HG03442 (cell line): ENCODE measurements around the gene GMCL1.
"Not testable (repeated sequence)": the region's sequence is repeated elsewhere in the genome, so short reads cannot be mapped to it uniquely, and the experiment has no call there.

ENCODE experiments used
- ATAC-seq: cut with Tn5 transposase; IDR thresholded peaks from one replicate; pipeline ENCODE4 v1.9.1; 2021; ENCODE audit warnings: mild to moderate bottlenecking, moderate library complexity; ENCODE audit not compliant: unreplicated experiment

Gene GMCL1

DNA sequence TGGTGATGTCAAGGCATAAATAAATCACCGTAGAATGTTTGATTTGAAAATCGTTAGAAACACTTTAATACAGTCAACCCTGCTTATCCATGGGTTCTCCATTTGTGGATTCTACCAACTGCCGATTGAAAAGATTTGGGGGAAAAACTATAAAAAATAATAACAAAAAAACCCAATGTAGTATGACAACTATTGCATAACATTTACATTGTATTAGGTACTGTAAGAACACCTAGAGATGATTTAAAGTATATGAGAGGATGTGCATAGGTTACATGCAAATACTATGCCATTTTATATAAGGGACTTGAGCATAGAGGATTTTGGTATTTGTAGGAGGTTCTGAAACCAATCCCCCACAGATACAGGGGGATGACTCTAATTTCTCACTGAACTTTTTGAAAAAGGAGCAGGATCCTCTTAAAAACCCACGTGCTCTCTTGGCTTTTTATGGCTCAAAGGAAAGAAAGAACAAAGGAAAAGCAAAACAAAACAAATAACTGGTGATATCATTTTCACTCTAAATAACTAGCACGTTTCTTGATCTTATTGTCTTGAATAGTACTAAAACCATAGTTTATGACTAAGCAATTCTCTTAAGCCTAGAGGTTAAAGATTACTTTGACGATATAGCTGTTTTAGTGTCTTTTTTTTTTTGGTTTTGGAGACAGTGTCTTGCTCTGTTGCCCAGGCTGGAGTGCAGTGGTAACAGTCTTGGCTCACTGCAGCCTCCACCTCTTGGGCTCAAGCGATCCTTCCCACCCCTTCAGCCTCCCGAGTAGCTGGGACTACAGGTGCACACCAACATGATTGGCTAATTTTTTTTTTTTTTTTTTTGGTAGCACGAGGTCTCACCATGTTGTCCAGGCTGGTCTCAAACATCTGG is 17.0 kb downstream of the GMCL1 start:
- ATAC-seq: no peak

DNA sequence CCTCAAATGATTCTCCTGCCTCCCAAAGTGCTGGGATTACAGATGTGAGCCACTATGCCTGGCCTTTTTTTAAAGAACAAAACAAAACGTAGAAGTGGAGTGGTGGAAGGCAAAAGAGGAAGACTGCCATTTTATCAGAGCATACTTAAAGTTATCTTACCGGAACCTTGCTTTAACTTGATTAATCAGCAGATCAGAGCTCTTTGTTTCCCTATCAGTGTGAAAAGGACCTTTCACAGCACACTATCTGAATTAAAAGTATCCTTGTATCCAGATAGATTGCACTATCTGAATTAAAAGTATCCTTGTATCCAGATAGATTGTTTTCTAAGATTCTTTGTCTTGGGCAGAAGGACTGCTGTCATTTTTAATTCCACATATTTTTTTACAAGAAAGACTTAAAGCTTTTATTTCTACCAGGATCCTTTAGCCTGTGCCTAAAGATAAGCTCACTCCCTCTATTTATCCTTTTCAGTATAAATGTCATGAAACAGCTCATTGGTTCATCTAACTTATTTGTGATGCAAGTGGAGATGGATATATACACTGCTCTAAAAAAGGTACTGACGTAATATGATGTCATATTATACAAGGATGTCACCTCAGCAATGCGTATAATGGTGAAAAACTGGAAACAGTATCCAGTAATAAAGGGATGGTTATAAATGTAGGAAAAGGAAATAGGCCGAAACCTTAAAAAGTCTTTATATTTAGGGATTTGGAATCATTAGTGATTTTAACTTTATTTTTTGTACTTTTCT is 17.8 kb downstream of the GMCL1 start:
- no peak for ATAC-seq

DNA sequence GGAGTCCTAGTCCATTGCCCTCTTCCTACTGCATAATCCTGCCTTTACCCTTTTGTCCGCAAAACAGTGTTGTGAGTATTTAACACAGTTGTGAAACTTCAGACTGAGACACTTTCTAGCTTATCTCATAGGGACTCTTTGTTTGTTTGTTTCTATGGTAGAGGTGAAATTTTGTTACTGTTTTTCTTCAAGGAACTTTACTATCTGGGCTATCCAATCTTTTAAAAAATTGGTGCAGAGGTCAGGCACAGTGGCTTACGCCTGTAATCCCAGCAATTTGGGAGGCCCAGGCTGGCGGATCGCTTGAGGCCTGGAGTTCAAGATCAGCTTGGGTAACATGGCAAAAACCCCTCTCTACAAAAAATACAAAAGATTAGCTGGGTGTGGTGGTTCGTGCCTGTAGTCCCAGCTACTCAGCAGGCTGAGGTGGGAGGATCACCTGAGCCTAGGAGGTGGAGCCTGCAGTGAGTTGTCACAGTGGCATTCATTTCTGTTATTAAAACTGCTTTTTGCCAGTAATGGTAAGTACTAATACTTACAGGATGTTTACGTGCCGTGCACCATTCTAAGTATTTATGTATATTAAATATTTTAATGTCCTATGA is 18.8 kb downstream of the GMCL1 start:
- no peak for ATAC-seq

DNA sequence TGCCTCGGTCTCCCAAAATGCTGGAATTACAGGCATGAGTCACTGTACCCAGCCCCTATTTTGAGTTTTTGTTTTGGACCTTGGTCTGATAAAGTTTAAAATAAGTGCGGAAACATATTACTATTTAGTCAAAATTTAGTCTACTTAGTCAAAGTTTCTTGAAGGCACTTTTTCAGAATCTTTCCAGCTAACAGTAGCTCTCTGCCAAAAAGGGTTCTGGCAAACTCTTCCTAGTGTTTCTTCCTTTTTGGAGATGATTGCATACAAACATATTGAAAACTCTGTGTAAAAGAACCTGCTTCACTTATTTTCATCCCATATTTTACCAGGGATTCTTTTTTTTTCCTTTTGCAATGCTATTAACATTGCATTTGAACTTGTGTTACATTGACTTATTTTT is 28.8 kb downstream of the GMCL1 start:
- ATAC-seq: no peak

DNA sequence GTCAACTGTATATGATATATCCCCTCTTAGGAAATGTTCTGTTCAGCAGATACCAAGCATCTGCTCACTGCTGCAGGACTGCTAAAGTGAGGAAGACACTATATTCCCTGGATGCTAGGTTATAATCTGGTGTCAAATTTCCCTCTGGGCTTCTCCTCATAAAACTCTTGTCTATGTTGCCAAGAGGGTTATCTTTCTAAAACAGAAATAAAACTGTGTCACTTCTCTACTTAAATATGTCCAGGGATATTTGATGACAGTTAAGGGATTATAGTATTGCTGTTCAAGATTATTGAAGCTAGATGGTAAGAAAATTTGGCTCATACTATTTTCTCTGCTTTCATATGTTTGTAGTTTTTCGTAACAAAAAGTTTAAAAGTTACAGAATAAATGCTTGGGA is 33.8 kb downstream of the GMCL1 start:
- ATAC-seq: no peak

DNA sequence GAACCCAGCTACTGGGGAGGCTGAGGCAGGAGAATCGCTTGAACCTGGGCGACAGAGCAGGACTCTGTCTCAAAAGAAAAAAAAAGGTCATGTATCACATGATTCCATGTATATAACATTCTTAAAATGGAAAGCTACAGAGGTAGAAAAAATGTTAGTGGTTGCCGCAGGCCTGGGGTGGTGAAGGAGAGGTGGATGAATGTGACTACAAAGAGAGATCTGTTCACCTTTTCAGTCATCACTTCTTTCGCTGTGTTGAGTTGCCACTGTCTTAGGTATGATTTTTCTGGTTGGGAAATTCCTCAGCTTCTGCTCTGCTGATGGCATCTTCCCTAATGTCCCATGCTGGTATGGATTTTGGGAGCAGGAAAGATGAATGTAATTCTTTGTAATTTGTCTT is 59.0 kb downstream of the GMCL1 start:
- no peak for ATAC-seq

DNA sequence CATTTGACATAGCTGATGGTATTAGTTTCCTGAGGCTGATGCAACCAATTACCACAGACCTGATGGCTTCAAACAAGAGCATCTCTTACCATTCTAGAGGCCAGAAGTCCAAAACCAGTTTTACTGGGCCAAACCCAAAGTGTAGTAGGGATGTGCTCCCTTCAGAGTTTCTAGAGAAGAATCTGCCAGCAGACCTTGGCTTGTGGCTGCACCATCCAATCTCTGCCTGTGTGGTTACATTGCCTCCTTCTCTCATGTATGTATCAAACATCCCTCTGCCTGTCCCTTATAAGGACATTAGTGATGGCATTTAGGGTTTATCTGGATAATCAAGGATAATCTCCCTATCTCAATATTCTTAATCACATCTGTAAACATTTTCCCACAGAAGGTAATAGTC is 59.8 kb downstream of the GMCL1 start:
- no peak for ATAC-seq

DNA sequence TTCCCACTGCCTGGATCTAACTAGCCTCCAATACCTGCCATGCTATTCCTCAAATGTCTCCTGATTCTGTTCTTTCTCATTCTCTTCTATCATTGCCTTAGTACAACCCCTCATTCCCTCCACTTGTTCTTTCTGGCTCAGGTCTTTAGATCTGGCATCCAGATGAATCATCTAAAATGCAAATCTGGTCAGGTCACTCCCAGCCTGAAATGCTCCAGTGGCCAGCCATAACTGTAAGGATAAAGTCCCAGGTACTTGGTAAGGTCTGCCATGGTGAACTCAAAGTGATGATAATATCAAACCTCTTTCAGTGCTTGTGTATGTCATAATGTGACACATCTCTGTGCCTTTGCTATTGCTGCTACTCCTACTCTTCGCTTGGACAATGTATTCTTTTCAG is 61.4 kb downstream of the GMCL1 start:
- no peak for ATAC-seq

DNA sequence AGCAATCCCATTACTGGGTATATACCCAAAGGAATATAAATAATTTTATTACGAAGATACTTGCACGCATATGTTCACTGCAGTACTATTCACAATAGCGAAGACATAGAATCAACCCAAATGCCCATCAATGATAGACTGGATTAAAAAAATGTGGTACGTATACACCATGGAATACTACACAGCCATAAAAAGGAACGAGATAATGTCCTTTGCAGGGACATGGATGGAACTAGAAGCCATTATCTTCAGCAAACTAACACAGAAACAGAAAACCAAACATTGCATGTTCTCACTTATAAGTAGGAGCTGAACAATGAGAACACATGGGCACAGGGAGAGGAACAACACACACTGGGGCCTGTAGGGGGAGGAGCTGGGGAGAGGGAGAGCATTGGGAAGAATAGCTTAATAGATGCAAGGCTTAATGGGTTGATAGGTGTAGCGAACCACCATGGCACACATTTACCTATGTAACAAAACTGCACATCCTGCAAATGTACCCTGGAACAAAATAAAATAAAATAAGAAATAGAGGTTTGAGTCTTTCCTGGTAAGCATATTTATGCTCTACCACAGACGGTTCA is 63.5 kb downstream of the GMCL1 start:
- ATAC-seq: not testable (repeated sequence)

DNA sequence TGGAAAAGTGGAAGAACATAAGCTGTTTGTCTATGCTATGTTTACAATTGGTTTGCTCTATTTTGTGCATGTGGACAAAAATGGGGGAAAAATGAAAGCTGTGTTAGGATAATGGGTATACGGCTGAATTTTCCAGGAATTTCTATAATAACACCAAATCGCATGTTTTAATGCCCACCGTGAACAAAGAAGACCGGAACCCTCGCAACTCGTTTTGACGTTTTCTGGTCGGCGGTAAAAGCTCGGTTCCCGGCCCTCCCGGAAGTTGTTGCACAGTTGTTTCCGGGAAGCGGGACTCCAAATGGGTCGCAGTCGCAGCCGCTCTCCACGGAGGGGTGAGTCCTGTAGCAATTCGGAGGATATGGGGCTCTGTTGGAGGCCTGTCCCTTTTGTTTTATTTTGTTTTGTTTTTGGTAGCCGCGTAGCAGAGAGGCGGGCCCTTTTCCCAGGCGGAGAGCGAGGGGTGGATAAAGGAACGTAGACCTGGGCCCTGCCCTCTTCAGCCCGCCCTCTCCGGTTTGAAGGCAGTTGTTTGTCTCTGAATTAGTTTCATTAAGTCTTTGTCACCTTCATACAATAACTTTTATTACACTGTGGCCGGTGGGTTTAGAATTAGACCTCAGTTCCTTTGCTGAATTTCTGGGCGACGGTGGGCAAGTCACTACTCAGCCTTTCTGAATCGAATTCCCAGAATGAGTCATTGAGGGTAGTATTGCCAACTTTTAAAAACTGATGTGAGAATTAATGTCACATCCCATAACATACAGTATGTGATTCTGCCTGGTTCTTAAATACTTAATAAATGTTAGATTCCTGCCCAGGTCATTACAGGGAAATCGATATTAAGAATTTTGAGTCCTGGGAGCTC is 64.5 kb downstream of the GMCL1 start, which contains the start of gene SNRNP27:
TSS of gene SNRNP27 (plus strand) at position 273 of the 868 bp plus-strand sequence. CDS start at position 302, 29 bp downstream.
- peak; percentile 80 for ATAC-seq

DNA sequence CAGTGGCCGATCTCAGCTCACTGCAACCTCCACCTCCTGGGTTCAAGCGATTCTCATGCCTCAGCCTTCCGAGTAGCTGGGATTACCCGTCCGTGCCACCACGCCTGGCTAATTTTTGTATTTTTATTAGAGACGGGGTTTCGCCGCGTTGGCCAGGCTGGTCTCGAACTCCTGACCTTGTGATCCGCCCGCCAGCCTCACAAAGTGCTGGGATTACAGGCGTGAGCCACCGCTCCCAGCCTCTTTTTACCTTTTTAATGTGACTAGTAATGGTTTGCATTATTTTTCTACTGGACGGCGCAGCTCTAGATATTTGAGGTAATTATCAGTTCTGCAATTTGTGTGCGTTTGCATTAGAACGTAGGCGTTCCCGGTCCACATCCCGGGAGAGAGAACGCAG is 65.3 kb downstream of the GMCL1 start:
- ATAC-seq: not testable (repeated sequence)

DNA sequence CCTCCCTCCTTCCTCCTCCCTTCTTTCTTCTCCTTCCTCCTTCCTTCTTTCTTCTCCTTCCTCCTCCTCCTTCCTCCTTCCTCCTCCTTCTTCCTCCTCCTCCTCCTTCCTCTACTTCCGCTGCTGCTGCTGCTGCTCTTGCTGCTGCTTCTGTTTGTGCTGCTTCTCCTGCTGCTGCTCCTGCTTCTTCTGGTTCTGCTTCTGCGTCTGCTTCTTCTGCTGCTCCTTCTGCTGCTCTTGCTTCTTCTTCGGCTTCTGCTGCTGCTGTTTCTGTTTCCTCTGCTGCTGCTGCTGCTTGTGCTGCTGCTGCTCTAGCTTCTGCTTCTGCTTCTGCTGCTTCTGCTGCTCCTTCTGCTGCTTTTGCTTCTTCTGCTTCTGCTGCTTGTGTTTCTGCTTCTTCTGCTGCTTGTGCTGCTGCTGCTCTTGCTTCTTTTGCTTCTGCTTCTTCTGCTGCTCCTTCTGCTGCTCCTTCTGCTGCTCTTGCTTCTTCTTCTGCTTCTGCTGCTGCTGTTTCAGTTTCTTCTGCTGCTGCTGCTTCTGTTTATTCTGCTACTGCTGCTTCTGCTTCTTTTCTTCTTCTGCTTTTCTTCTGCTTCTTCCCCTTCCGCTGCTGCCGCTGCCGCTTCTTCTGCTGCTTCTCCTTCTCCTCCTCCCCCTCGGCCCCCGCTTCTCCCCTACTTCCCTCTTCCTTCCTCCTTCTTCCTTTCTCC is 72.9 kb downstream of the GMCL1 start:
- no peak for ATAC-seq

DNA sequence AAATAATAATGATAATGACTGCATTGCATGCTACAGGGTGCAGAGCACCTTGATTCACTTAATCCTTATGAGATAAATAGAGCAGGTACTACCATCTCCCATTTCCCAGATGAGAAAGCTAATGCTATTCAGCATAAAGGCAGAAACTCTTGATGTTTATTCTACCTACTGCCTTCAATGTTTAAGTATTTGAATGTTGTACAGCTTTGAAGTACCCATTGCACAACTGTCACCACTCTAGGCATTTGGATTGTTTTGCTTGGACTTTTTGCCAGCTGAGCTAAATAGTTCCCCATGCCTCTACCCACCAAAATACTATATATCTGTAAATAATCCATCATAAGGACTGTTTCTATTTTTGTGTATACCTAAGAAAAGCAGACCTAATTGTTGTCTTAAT is 77.8 kb downstream of the GMCL1 start:
- no peak for ATAC-seq

DNA sequence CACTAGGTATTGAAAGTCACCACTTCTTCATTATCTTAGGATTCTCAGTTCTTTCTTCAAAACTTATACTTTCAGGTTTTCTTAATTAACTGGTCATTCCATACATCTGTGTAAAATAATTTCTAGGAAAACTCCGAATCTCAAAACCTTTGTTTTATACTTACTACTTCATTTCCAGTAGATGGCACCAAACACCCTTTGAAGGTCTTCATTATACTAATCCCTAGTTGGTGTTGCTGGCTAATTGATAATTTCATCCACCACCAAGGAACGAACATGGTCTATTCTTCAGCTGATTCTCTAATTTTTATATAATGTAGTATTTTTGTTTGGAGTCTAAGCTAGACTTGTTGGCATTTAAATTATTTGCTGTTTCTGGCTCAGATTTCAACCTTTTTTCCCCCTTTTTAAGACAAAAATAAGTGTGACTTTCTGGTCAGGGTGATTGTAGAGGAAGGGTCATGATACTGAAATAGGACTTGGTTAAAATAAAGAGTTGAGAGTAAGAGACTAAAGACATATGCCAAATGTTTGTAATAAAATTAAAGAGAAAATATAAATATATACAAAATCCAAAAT is 82.6 kb downstream of the GMCL1 start:
- no peak for ATAC-seq

DNA sequence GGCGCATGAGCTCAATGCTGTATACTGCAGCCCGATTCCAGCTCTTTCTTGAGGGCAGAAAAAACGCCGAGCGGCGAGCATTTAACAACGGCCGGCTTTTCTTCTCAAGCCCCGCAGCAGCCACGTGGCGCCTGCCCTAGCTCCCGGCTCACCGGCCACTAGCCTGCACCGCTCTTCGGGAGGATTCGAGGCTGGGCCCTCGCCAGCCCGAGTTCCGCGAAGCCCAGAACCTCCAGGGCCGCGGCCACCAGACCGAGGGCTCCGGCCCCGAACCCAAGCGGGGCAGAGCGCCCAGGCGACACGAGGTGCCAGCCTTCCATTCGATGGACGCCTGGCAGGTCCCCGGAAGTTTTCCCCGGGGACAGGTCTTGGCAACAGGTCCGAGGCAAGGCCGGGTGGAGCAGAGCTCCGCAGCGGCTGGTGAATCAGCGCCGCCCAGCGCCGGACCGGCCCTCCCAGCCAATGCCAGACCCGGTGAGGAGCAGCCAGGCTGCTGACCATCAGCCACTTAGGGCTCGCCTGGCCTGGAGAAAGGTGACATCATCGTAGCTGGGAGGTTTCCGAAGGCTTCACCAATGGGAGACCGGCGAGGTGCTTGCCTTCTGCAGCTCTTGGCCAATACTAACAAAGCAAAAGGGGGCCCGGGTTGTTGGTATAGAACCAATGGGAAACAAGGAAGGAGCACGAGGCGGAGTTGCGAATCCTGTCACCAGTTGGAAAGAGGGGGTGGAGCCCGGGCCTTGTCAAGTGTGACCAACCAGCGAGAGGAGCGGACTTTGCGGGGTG is 84.9 kb downstream of the GMCL1 start:
- peak; percentile 83 for ATAC-seq

DNA sequence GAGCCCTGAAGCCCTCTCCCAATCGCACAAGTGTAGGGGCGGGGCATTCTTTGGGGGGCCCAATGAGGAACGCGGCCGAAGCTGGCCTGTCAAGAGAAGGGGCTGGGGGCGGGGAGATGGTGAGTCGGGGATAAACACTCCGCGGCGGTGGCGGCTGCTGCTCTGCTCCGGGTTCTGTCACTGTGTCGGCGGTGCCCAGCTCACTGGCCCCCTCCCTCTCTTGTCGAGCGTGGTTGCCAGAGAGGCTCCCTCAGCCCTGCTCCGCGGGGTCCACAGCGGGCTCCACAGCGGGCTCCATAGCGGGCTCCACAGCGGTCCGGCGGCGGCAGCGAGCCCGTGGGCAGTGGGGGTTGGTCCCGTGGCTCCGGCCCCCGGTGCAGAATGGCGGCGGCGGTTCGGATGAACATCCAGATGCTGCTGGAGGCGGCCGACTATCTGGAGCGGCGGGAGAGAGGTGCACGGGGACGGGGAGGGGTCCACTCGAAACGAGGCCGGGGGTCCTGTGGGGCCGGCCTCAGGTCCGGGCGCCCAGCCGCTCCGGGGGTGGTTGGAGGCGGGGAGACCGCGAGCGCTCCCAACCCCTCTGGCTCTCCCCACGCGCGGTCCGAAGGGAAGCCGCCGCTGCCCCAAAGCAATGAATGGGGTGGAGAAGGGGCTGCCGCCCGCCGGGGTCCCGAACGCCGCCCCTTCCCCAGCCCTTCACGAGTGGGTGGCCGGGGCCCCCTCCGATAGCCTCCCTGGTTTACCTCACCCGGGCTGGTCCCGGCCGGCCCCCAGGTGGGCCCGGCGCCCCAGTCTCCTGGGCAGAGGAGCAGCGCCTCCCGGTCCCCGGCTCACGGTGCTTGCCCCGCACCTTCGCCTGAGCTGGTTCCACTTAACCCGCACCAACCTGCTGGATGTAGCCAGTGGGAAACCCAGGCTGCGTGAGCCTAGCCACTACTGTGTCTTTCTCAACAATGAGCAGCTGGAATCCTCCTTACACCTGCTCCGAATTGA is 85.8 kb downstream of the GMCL1 start, which contains the start of gene MXD1:
TSS of gene MXD1 (plus strand) at position 160 of the 996 bp plus-strand sequence. CDS start at position 382, 222 bp downstream.
- no peak for ATAC-seq

DNA sequence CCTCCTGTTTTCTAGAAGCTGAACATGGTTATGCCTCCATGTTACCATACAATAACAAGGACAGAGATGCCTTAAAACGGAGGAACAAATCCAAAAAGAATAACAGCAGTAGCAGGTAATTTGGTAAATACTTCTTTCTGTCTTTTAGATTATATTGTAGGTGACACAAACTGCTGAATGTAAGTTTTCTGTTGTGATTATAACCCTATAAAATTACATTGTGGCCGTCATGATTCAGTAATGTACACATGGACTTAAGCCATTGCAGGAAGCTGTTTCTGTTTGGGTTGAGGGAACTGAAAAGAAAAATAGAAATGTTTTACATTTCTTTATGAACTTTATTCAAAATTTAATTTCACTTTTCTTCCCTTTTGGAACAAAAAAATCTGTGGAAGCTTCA is 86.6 kb downstream of the GMCL1 start:
- no peak for ATAC-seq
